Liver (tissue), 3 donors: Measurements from ENCODE around the gene R3HDM1.

Experiments
- HNF4A ChIP-seq, 2 donors: conservative IDR thresholded peaks; 2 replicates each; pipeline ENCODE4 v1.6.1; 2016; ENCODE audit warnings: antibody characterized with exemption in 2 of 2, mild to moderate bottlenecking in 2 of 2
- TAF1 ChIP-seq: conservative IDR thresholded peaks from 2 replicates; pipeline ENCODE4 v1.6.1; 2016; ENCODE audit warnings: antibody characterized with exemption, mild to moderate bottlenecking
- TF ChIP-seq, protein P1 (sequence below): fragments of 150-350 bp; IDR thresholded peaks from 2 replicates; pipeline ENCODE4 v1.5.1; 2017; ENCODE audit warnings: improper control_type of control experiment, low read depth, low read length; ENCODE audit not compliant: missing input control
- TF ChIP-seq, protein P2 (sequence below): IDR thresholded peaks from 2 replicates; pipeline ENCODE4 v1.6.1; 2016; ENCODE audit warnings: antibody characterized with exemption
- TF ChIP-seq, protein P3 (sequence below): IDR thresholded peaks from 2 replicates; pipeline ENCODE4 v1.6.1; 2016; ENCODE audit warnings: antibody characterized with exemption
- donor health status: healthy.
- donor health status: healthy.

DNA sequence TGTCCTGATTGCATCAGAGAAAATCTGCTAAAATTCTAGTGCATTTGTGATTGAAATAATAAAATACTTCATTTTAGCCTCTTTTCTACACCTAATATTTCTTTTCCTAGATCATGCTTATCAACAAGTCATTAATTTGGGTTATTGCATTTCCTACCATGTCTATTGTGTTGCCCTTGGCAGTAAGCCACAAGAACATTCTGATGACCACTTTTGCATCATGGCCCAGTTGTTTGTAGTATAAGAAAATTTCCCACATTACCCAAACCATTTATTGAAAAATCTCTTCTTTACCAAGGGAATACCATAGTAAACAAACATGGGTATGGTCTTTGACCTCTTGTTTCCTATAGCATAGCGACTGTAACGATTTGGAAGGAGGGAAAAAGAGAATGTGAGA lies 76.3 kb downstream of the R3HDM1 start:
- TF ChIP-seq, protein P1, sequence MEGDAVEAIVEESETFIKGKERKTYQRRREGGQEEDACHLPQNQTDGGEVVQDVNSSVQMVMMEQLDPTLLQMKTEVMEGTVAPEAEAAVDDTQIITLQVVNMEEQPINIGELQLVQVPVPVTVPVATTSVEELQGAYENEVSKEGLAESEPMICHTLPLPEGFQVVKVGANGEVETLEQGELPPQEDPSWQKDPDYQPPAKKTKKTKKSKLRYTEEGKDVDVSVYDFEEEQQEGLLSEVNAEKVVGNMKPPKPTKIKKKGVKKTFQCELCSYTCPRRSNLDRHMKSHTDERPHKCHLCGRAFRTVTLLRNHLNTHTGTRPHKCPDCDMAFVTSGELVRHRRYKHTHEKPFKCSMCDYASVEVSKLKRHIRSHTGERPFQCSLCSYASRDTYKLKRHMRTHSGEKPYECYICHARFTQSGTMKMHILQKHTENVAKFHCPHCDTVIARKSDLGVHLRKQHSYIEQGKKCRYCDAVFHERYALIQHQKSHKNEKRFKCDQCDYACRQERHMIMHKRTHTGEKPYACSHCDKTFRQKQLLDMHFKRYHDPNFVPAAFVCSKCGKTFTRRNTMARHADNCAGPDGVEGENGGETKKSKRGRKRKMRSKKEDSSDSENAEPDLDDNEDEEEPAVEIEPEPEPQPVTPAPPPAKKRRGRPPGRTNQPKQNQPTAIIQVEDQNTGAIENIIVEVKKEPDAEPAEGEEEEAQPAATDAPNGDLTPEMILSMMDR = no peak
- TF ChIP-seq, protein P2, sequence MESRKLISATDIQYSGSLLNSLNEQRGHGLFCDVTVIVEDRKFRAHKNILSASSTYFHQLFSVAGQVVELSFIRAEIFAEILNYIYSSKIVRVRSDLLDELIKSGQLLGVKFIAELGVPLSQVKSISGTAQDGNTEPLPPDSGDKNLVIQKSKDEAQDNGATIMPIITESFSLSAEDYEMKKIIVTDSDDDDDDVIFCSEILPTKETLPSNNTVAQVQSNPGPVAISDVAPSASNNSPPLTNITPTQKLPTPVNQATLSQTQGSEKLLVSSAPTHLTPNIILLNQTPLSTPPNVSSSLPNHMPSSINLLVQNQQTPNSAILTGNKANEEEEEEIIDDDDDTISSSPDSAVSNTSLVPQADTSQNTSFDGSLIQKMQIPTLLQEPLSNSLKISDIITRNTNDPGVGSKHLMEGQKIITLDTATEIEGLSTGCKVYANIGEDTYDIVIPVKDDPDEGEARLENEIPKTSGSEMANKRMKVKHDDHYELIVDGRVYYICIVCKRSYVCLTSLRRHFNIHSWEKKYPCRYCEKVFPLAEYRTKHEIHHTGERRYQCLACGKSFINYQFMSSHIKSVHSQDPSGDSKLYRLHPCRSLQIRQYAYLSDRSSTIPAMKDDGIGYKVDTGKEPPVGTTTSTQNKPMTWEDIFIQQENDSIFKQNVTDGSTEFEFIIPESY = no peak
- TF ChIP-seq TAF1 = no peak
- no peak for TF ChIP-seq HNF4A (conservative IDR thresholded peaks at IDR 0.05)
- TF ChIP-seq, protein P3, sequence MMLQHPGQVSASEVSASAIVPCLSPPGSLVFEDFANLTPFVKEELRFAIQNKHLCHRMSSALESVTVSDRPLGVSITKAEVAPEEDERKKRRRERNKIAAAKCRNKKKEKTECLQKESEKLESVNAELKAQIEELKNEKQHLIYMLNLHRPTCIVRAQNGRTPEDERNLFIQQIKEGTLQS = no peak
